Measurements from ENCODE around the gene IZUMO1R.

Gene IZUMO1R

DNA sequence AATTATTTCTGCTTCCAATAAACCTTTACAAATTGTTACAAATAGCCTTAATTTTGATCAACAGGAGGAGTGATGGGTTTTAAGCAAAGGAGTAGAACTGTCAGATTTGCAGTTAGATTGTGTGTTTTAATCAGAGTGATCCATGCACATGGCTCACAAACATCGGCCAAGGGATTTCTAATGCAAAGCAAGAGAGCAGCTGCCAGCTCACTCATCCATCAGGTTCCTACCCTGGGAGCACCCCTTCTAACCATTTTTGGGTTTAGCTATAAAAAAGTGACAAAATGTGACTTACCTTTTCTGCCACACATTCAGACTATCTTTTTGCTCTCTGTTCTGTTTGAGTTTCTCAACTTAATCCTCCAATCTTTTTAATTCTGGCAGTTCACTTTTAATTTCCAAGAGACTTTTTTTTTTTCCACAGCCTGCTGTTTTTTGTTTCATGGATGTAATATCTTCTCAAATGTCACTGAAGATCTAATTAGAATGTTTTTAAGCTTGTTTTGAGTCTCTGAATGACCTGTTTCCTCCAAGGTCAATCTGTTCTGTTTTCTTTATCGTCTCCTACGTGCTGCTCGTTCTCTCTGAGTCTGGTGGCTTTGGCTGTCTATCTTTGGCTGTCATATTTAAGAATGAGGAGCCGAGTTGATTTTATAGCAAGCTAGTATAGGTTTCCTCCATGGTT, 6.0 kb downstream of the IZUMO1R start:
- WGBS (ENCODE audit: extremely low coverage, insufficient coverage, low lambda C conversion rate), result no CpG with 5 or more reads among the region's 5 CpGs
- Histone ChIP-seq H3K36me3 (ENCODE audit: control insufficient read depth, insufficient read depth, low read length) (no peaks in the 10 kb centered on the region), H2BK120ac (ENCODE audit: low read depth, low read length) (no peak overlapping the region)

DNA sequence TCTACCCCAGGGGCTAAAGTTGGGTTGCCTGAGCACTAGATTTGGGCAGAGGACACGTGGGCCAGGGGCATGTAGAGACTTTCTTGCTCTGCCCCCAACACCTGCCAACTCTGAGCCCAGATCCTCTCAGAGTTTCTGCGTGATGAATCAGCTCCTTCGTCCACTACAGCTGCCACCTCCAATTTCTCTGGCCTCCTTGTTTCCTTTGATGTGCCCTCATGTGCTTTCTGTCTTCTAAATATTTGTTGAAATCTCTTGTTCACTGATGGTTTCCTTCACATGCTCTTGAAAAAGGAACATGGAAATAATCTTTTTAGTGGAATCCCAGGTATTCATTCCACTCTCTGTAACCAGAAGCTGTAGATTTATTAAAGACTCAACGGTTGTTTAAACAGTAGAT, 8.0 kb downstream of the IZUMO1R start:
- H3K4ac ChIP-seq (ENCODE audit: low read depth, low read length), result no peak overlapping the region
- no peaks in the 10 kb centered on the region for H3K27me3 ChIP-seq (ENCODE audit: insufficient read depth, low read length, poor library complexity)
- no peak overlapping the region for H3K23ac ChIP-seq (ENCODE audit: low read length)
- no peaks in the 10 kb centered on the region for H3K79me2 ChIP-seq (ENCODE audit: control insufficient read depth, insufficient read depth, low read length)
- no peak overlapping the region for H3K4me2 ChIP-seq (ENCODE audit: low read length)
- no peaks in the 10 kb centered on the region for H3K4me1 ChIP-seq (ENCODE audit: control insufficient read depth, low read depth, low read length)
- no peak overlapping the region for H2BK120ac ChIP-seq (ENCODE audit: low read depth, low read length)
- H3K27ac ChIP-seq (ENCODE audit: low read depth, low read length), result no peak overlapping the region
- H2BK15ac ChIP-seq (replicated peaks; ENCODE audit: low read depth), result no peak overlapping the region
- H4K8ac ChIP-seq (ENCODE audit: low read depth, low read length), result no peak overlapping the region
- no peak for DNase-seq
- H3K9ac ChIP-seq (ENCODE audit: low read length), result no peak overlapping the region
- H3K18ac ChIP-seq (ENCODE audit: low read length), result no peak overlapping the region
- H2BK5ac ChIP-seq (ENCODE audit: low read length), result no peak overlapping the region
- no peaks in the 10 kb centered on the region for H3K79me1 ChIP-seq (ENCODE audit: low read length)
- WGBS (ENCODE audit: extremely low coverage, insufficient coverage, low lambda C conversion rate), result no CpG with 5 or more reads among the region's 4 CpGs
- H2AK5ac ChIP-seq (ENCODE audit: low read length), result no peak overlapping the region
- no peak overlapping the region for H3K56ac ChIP-seq (ENCODE audit: low read length)
- H3K36me3 ChIP-seq (ENCODE audit: control insufficient read depth, insufficient read depth, low read length), result no peaks in the 10 kb centered on the region
- H3K4me3 ChIP-seq (ENCODE audit: low read length), result no peak overlapping the region
- H4K5ac ChIP-seq (ENCODE audit: low read length), result no peak overlapping the region

More for the DNA sequence above, 6.0 kb downstream of the IZUMO1R start:
- no peak overlapping the region for H3K56ac ChIP-seq (ENCODE audit: low read length)
- H3K9ac ChIP-seq (ENCODE audit: low read length), result no peak overlapping the region
- no peak overlapping the region for H3K27ac ChIP-seq (ENCODE audit: low read depth, low read length)
- no peaks in the 10 kb centered on the region for H3K4me1 ChIP-seq (ENCODE audit: control insufficient read depth, low read depth, low read length)
- H3K79me2 ChIP-seq (ENCODE audit: control insufficient read depth, insufficient read depth, low read length), result no peaks in the 10 kb centered on the region
- no peak for DNase-seq
- no peaks in the 10 kb centered on the region for H3K79me1 ChIP-seq (ENCODE audit: low read length)
- H4K5ac ChIP-seq (ENCODE audit: low read length), result no peak overlapping the region
- H3K4me2 ChIP-seq (ENCODE audit: low read length), result no peak overlapping the region
- H3K23ac ChIP-seq (ENCODE audit: low read length), result no peak overlapping the region
- no peak overlapping the region for H3K4me3 ChIP-seq (ENCODE audit: low read length)
- H3K18ac ChIP-seq (ENCODE audit: low read length), result no peak overlapping the region
- H2AK5ac ChIP-seq (ENCODE audit: low read length), result no peak overlapping the region
- H2BK15ac ChIP-seq (replicated peaks; ENCODE audit: low read depth), result no peak overlapping the region
- no peak overlapping the region for H4K8ac ChIP-seq (ENCODE audit: low read depth, low read length)
- H3K27me3 ChIP-seq (ENCODE audit: insufficient read depth, low read length, poor library complexity), result no peaks in the 10 kb centered on the region
- H3K4ac ChIP-seq (ENCODE audit: low read depth, low read length), result no peak overlapping the region
- no peak overlapping the region for H2BK5ac ChIP-seq (ENCODE audit: low read length)

DNA sequence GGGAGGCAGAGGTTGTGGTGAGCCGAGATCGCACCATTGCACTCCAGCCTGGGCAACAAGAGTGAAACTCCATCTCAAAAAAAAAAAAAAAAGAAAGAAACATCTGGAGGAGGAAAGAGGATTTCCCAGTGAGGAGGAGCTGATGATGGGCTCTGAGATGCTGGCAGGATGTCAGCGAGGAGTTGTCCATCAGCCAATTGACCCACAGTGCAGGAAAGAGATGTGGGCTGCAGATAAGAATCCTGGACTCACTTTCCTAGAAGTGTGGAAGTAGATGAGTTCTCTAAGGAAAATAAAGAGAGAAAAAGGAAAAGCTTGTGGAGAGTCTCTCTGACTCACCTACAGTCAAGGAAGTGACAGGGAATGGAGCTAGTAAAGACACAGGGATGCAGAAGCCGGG, 9.7 kb downstream of the IZUMO1R start:
- Histone ChIP-seq H3K23ac (ENCODE audit: low read length) (no peak overlapping the region), H4K5ac (ENCODE audit: low read length) (no peak overlapping the region), H3K4ac (ENCODE audit: low read depth, low read length) (no peak overlapping the region), H3K79me1 (ENCODE audit: low read length) (no peaks in the 10 kb centered on the region), H3K9ac (ENCODE audit: low read length) (no peak overlapping the region), H3K79me2 (ENCODE audit: control insufficient read depth, insufficient read depth, low read length) (no peaks in the 10 kb centered on the region), H4K8ac (ENCODE audit: low read depth, low read length) (no peak overlapping the region), H2AK5ac (ENCODE audit: low read length) (no peak overlapping the region), H3K56ac (ENCODE audit: low read length) (no peak overlapping the region), H3K18ac (ENCODE audit: low read length) (no peak overlapping the region), H2BK15ac (replicated peaks; ENCODE audit: low read depth) (no peak overlapping the region), H3K4me1 (ENCODE audit: control insufficient read depth, low read depth, low read length) (no peaks in the 10 kb centered on the region), H3K27ac (ENCODE audit: low read depth, low read length) (no peak overlapping the region), H3K36me3 (ENCODE audit: control insufficient read depth, insufficient read depth, low read length) (no peaks in the 10 kb centered on the region), H3K4me2 (ENCODE audit: low read length) (no peak overlapping the region), H3K27me3 (ENCODE audit: insufficient read depth, low read length, poor library complexity) (no peaks in the 10 kb centered on the region), H2BK5ac (ENCODE audit: low read length) (no peak overlapping the region), H3K4me3 (ENCODE audit: low read length) (no peak overlapping the region), H2BK120ac (ENCODE audit: low read depth, low read length) (no peak overlapping the region)
- no peak for DNase-seq
- WGBS (ENCODE audit: extremely low coverage, insufficient coverage, low lambda C conversion rate), result no CpG with 5 or more reads among the region's 4 CpGs

DNA sequence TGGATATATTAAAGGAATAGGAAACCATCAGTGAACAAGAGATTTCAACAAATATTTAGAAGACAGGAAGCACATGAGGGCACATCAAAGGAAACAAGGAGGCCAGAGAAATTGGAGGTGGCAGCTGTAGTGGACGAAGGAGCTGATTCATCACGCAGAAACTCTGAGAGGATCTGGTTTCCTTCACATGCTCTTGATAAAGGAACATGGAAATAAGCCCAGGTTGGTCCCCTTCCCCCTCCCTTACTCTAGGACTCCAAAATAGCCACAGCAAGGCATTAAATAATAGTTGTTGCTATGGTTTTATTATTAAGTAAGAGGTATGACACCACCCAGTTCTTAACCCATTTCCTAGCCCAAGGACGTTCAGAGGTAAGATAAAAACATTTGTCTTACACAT, 11.3 kb downstream of the IZUMO1R start:
- Histone ChIP-seq H4K5ac (ENCODE audit: low read length) (no peak overlapping the region), H3K36me3 (ENCODE audit: control insufficient read depth, insufficient read depth, low read length) (no peaks in the 10 kb centered on the region), H3K4ac (ENCODE audit: low read depth, low read length) (no peak overlapping the region), H3K4me2 (ENCODE audit: low read length) (no peak overlapping the region), H2BK15ac (replicated peaks; ENCODE audit: low read depth) (no peak overlapping the region), H4K8ac (ENCODE audit: low read depth, low read length) (no peak overlapping the region), H3K4me1 (ENCODE audit: control insufficient read depth, low read depth, low read length) (no peaks in the 10 kb centered on the region), H3K9ac (ENCODE audit: low read length) (no peak overlapping the region), H3K79me1 (ENCODE audit: low read length) (no peaks in the 10 kb centered on the region), H2AK5ac (ENCODE audit: low read length) (no peak overlapping the region), H2BK5ac (ENCODE audit: low read length) (no peak overlapping the region), H3K27ac (ENCODE audit: low read depth, low read length) (no peak overlapping the region), H3K79me2 (ENCODE audit: control insufficient read depth, insufficient read depth, low read length) (no peaks in the 10 kb centered on the region), H3K18ac (ENCODE audit: low read length) (no peak overlapping the region), H3K23ac (ENCODE audit: low read length) (no peak overlapping the region), H2BK120ac (ENCODE audit: low read depth, low read length) (no peak overlapping the region), H3K4me3 (ENCODE audit: low read length) (no peak overlapping the region), H3K27me3 (ENCODE audit: insufficient read depth, low read length, poor library complexity) (no peaks in the 10 kb centered on the region), H3K56ac (ENCODE audit: low read length) (no peak overlapping the region)
- no peak for DNase-seq
- no CpG with 5 or more reads among the region's 3 CpGs for WGBS (ENCODE audit: extremely low coverage, insufficient coverage, low lambda C conversion rate)

DNA sequence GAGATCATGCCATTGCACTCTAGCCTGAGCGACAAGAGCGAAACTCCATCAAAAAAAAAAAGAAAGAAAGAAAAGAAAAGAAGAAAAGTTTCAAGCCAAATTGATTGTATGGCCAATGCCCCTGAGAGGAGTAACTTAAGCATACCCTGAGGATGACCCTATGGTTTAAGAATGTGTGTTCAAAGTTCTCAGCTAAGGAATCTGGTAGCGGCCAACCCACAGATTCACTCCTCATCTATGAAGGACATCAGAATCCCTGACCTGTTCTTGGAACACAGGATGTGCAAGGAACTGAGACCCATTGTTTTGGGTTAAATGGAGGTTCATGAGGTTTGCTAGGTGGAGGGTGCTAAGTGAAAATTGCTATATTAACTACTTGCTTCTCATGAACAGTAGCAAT, 18.1 kb downstream of the IZUMO1R start:
- no CpG with 5 or more reads among the region's 3 CpGs for WGBS (ENCODE audit: extremely low coverage, insufficient coverage, low lambda C conversion rate)

DNA sequence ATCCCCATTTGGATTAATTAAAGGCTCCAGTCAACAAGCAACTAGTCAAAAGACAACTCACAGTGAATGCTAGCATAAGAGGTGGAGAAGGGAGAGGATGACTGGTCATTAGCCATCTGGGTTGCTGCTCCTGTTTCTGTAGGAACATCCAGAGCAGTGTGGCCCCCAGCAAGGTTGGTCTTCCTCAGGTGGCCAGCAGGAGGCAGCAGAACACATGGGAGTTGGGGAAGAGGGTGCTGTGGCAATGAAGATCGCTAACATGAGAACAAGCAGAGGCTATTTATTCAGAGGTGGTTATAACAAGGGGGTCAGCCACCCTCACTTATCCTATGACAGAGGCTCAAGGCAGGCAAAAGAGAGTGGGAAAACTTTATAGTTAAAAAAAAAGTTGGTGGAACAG, 21.3 kb downstream of the IZUMO1R start:
- no peaks in the 10 kb centered on the region for H3K36me3 ChIP-seq (ENCODE audit: control insufficient read depth, insufficient read depth, low read length)
- no peak overlapping the region for H3K56ac ChIP-seq (ENCODE audit: low read length)
- no peak overlapping the region for H4K5ac ChIP-seq (ENCODE audit: low read length)
- H3K4ac ChIP-seq (ENCODE audit: low read depth, low read length), result no peak overlapping the region
- H4K8ac ChIP-seq (ENCODE audit: low read depth, low read length), result no peak overlapping the region
- no peak overlapping the region for H3K4me3 ChIP-seq (ENCODE audit: low read length)
- H2BK15ac ChIP-seq (replicated peaks; ENCODE audit: low read depth), result no peak overlapping the region
- no peak overlapping the region for H2BK5ac ChIP-seq (ENCODE audit: low read length)
- no peaks in the 10 kb centered on the region for H3K4me1 ChIP-seq (ENCODE audit: control insufficient read depth, low read depth, low read length)
- H3K79me1 ChIP-seq (ENCODE audit: low read length), result no peaks in the 10 kb centered on the region
- DNase-seq, result peak; percentile 83
- no peak overlapping the region for H2BK120ac ChIP-seq (ENCODE audit: low read depth, low read length)
- no peak overlapping the region for H3K27ac ChIP-seq (ENCODE audit: low read depth, low read length)
- H3K79me2 ChIP-seq (ENCODE audit: control insufficient read depth, insufficient read depth, low read length), result no peaks in the 10 kb centered on the region
- H3K18ac ChIP-seq (ENCODE audit: low read length), result no peak overlapping the region
- no CpG with 5 or more reads among the region's 1 CpG for WGBS (ENCODE audit: extremely low coverage, insufficient coverage, low lambda C conversion rate)
- H3K27me3 ChIP-seq (ENCODE audit: insufficient read depth, low read length, poor library complexity), result no peaks in the 10 kb centered on the region
- H3K4me2 ChIP-seq (ENCODE audit: low read length), result no peak overlapping the region
- no peak overlapping the region for H3K23ac ChIP-seq (ENCODE audit: low read length)
- H3K9ac ChIP-seq (ENCODE audit: low read length), result no peak overlapping the region
- no peak overlapping the region for H2AK5ac ChIP-seq (ENCODE audit: low read length)

More for the DNA sequence above, 18.1 kb downstream of the IZUMO1R start:
- H3K27me3 ChIP-seq (ENCODE audit: insufficient read depth, low read length, poor library complexity), result no peaks in the 10 kb centered on the region
- no peak overlapping the region for H3K4me2 ChIP-seq (ENCODE audit: low read length)
- H3K23ac ChIP-seq (ENCODE audit: low read length), result no peak overlapping the region
- no peak overlapping the region for H2BK15ac ChIP-seq (replicated peaks; ENCODE audit: low read depth)
- no peak overlapping the region for H2AK5ac ChIP-seq (ENCODE audit: low read length)
- H3K27ac ChIP-seq (ENCODE audit: low read depth, low read length), result no peak overlapping the region
- no peak overlapping the region for H4K8ac ChIP-seq (ENCODE audit: low read depth, low read length)
- H3K79me1 ChIP-seq (ENCODE audit: low read length), result no peaks in the 10 kb centered on the region
- H4K5ac ChIP-seq (ENCODE audit: low read length), result no peak overlapping the region
- no peaks in the 10 kb centered on the region for H3K4me1 ChIP-seq (ENCODE audit: control insufficient read depth, low read depth, low read length)
- H2BK120ac ChIP-seq (ENCODE audit: low read depth, low read length), result no peak overlapping the region
- no peak overlapping the region for H3K18ac ChIP-seq (ENCODE audit: low read length)
- H3K4ac ChIP-seq (ENCODE audit: low read depth, low read length), result no peak overlapping the region
- DNase-seq, result peak; percentile 62
- H3K9ac ChIP-seq (ENCODE audit: low read length), result no peak overlapping the region
- no peaks in the 10 kb centered on the region for H3K79me2 ChIP-seq (ENCODE audit: control insufficient read depth, insufficient read depth, low read length)
- H3K36me3 ChIP-seq (ENCODE audit: control insufficient read depth, insufficient read depth, low read length), result no peaks in the 10 kb centered on the region
- no peak overlapping the region for H3K4me3 ChIP-seq (ENCODE audit: low read length)
- H2BK5ac ChIP-seq (ENCODE audit: low read length), result no peak overlapping the region
- H3K56ac ChIP-seq (ENCODE audit: low read length), result no peak overlapping the region
